SK-N-SH treated with all-trans-retinoic acid at 6 μM for 48 hours (cell line): ENCODE results near the gene TREX2.

Experiments used
- ATAC-seq: fragments of 200-7000 bp; cut with Tn5 transposase; 3 replicates; pipeline ENCODE4 v1.9.1; 2020; ENCODE audit warnings: mild to moderate bottlenecking, moderate library complexity
- ARNTL ChIP-seq: fragments of 450-650 bp; formaldehyde crosslinking; IDR thresholded peaks from 2 replicates; pipeline ENCODE4 v1.5.0; 2020; ENCODE audit warnings: low read depth, mild to moderate bottlenecking, moderate library complexity, borderline replicate concordance
- BACH2 ChIP-seq: fragments of 250-450 bp; sonication (Bioruptor Pico); IDR thresholded peaks from 2 replicates; pipeline ENCODE4 v1.9.0; 2021; ENCODE audit warnings: mild to moderate bottlenecking, borderline replicate concordance
- ESRRG ChIP-seq: fragments of 250-450 bp; sonication (Bioruptor Pico); IDR thresholded peaks from 2 replicates; pipeline ENCODE4 v1.6.1; 2021; ENCODE audit warnings: mild to moderate bottlenecking
- GLIS3 ChIP-seq: fragments of 250-450 bp; sonication (Bioruptor Pico); IDR thresholded peaks from 2 replicates; pipeline ENCODE4 v1.5.0; 2020; ENCODE audit warnings: mild to moderate bottlenecking, moderate library complexity
- ISL1 ChIP-seq: fragments of 250-450 bp; sonication (Bioruptor Pico); IDR thresholded peaks from 2 replicates; pipeline ENCODE4 v2.1.2; 2022; ENCODE audit warnings: mild to moderate bottlenecking, moderate library complexity
- OSR1 ChIP-seq: fragments of 250-450 bp; sonication (Bioruptor Pico); IDR thresholded peaks from 2 replicates; pipeline ENCODE4 v1.8.0; 2022; ENCODE audit warnings: moderate library complexity, mild to moderate bottlenecking, inconsistent platforms
- PPARA ChIP-seq: fragments of 250-450 bp; sonication (Bioruptor Pico); IDR thresholded peaks from 2 replicates; pipeline ENCODE4 v1.5.0; 2020; ENCODE audit warnings: mild to moderate bottlenecking, borderline replicate concordance
- RARB ChIP-seq: fragments of 250-450 bp; sonication (Bioruptor Pico); IDR thresholded peaks from 2 replicates; pipeline ENCODE4 v1.8.0; 2021; ENCODE audit warnings: mild to moderate bottlenecking, moderate library complexity
- SNAI2 ChIP-seq: fragments of 250-450 bp; sonication (Bioruptor Pico); IDR thresholded peaks from 2 replicates; pipeline ENCODE4 v1.5.0; 2020; ENCODE audit warnings: mild to moderate bottlenecking, moderate library complexity
- TCF4 ChIP-seq: fragments of 250-450 bp; sonication (Bioruptor Pico); IDR thresholded peaks from 2 replicates; pipeline ENCODE4 v1.8.0; 2021; ENCODE audit warnings: mild to moderate bottlenecking, moderate library complexity, borderline replicate concordance
- TOX ChIP-seq: fragments of 250-450 bp; sonication (Bioruptor Pico); IDR thresholded peaks from 2 replicates; pipeline ENCODE4 v1.8.0; 2021; ENCODE audit warnings: mild to moderate bottlenecking, moderate library complexity, borderline replicate concordance
- ZC3H10 ChIP-seq: fragments of 250-450 bp; sonication (Bioruptor Pico); IDR thresholded peaks from 2 replicates; pipeline ENCODE4 v1.5.1; 2021; ENCODE audit warnings: mild to moderate bottlenecking, moderate library complexity
- ZFP3 ChIP-seq: fragments of 250-450 bp; sonication (Bioruptor Pico); IDR thresholded peaks from 2 replicates; pipeline ENCODE4 v1.5.0; 2020; ENCODE audit warnings: mild to moderate bottlenecking, moderate library complexity
- ZFP30 ChIP-seq: fragments of 450-650 bp; formaldehyde crosslinking; IDR thresholded peaks from 2 replicates; pipeline ENCODE4 v1.5.0; 2022; ENCODE audit warnings: mild to moderate bottlenecking, moderate library complexity
- ZNF565 ChIP-seq: fragments of 450-650 bp; formaldehyde crosslinking; conservative IDR thresholded peaks from 2 replicates; pipeline ENCODE4 v1.5.0; 2020; ENCODE audit warnings: low read depth, mild to moderate bottlenecking, moderate library complexity
- ZNF70 ChIP-seq: fragments of 450-650 bp; formaldehyde crosslinking; IDR thresholded peaks from 2 replicates; pipeline ENCODE4 v1.5.0; 2020; ENCODE audit warnings: mild to moderate bottlenecking, moderate library complexity
- ZNF8 ChIP-seq: fragments of 450-650 bp; formaldehyde crosslinking; IDR thresholded peaks from 2 replicates; pipeline ENCODE4 v1.5.0; 2020; ENCODE audit warnings: mild to moderate bottlenecking, moderate library complexity
- TF ChIP-seq, protein P1 (sequence below): fragments of 250-450 bp; sonication (Bioruptor Pico); IDR thresholded peaks from 2 replicates; pipeline ENCODE4 v1.8.0; 2021; ENCODE audit warnings: low read depth, mild to moderate bottlenecking, moderate library complexity, borderline replicate concordance
- TF ChIP-seq, protein P2 (sequence below): fragments of 250-450 bp; sonication (Bioruptor Pico); IDR thresholded peaks from 2 replicates; pipeline ENCODE4 v1.5.1; 2020; ENCODE audit warnings: low read depth, mild to moderate bottlenecking, moderate library complexity
- TF ChIP-seq, protein P3 (sequence below): fragments of 250-450 bp; sonication (Bioruptor Pico); IDR thresholded peaks from 2 replicates; pipeline ENCODE4 v1.5.0; 2020; ENCODE audit warnings: mild to moderate bottlenecking, moderate library complexity
- TF ChIP-seq, protein P4 (sequence below): fragments of 250-450 bp; sonication (Bioruptor Pico); IDR thresholded peaks from 2 replicates; pipeline ENCODE4 v1.8.0; 2020; ENCODE audit warnings: mild to moderate bottlenecking, moderate library complexity, borderline replicate concordance
- TF ChIP-seq, protein P5 (sequence below): fragments of 250-450 bp; sonication (Bioruptor Pico); IDR thresholded peaks from 2 replicates; pipeline ENCODE4 v1.5.1; 2021; ENCODE audit warnings: mild to moderate bottlenecking, moderate library complexity

TREX2 gene

DNA sequence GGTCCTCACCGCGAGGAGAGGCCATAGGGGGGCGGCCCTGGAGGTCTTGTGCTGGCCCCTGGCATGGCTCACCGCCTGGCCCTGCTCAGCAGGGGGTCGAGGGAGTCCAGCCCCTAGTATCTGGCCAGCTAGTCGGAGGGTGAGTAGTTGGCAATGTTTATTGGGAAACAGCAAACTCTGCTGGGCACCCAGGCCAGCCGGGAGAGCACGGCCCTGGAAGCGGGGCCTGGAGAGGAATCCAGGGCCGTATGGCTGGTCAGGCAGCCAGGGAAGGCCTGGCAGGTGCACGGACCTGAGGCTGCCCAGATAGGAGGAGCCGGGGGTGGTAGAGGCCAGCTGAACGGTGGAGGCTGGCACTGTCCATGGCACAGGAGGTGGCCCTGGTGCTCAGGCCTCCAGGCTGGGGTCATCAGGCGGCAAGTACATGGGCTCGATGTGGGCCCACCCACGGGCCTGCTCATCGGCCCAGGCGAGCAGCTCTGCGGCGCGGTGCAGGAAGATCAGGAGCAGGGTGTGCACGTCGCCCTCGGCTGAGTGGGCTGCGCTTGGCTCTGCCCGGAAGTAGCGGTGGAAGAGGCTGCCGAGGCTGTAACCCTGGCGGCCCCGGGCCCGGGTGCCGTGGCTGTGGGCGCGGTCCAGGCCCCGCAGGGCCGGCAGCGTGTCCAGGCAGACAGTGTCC lies 1.4 kb downstream of the TREX2 start:
- TF ChIP-seq ZFP3 (CRISPR knock-in tag) (no peak), ESRRG (CRISPR knock-in tag) (no peak), OSR1 (no peak), TOX (CRISPR knock-in tag) (no peak), GLIS3 (CRISPR knock-in tag) (no peak), ZNF70 (CRISPR knock-in tag) (no peak), TCF4 (CRISPR knock-in tag) (no peak), ISL1 (CRISPR knock-in tag) (no peak), ZNF8 (no peak), ZNF565 (CRISPR knock-in tag) (no peak), BACH2 (CRISPR knock-in tag) (no peak), RARB (CRISPR knock-in tag) (no peak), PPARA (CRISPR knock-in tag) (no peak)
- TF ChIP-seq, protein P1, sequence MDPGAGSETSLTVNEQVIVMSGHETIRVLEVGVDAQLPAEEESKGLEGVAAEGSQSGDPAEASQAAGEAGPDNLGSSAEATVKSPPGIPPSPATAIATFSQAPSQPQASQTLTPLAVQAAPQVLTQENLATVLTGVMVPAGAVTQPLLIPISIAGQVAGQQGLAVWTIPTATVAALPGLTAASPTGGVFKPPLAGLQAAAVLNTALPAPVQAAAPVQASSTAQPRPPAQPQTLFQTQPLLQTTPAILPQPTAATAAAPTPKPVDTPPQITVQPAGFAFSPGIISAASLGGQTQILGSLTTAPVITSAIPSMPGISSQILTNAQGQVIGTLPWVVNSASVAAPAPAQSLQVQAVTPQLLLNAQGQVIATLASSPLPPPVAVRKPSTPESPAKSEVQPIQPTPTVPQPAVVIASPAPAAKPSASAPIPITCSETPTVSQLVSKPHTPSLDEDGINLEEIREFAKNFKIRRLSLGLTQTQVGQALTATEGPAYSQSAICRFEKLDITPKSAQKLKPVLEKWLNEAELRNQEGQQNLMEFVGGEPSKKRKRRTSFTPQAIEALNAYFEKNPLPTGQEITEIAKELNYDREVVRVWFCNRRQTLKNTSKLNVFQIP (CRISPR knock-in tag), result no peak
- TF ChIP-seq, protein P2, sequence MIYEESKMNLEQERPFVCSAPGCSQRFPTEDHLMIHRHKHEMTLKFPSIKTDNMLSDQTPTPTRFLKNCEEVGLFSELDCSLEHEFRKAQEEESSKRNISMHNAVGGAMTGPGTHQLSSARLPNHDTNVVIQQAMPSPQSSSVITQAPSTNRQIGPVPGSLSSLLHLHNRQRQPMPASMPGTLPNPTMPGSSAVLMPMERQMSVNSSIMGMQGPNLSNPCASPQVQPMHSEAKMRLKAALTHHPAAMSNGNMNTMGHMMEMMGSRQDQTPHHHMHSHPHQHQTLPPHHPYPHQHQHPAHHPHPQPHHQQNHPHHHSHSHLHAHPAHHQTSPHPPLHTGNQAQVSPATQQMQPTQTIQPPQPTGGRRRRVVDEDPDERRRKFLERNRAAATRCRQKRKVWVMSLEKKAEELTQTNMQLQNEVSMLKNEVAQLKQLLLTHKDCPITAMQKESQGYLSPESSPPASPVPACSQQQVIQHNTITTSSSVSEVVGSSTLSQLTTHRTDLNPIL (CRISPR knock-in tag), result no peak
- TF ChIP-seq, protein P3, sequence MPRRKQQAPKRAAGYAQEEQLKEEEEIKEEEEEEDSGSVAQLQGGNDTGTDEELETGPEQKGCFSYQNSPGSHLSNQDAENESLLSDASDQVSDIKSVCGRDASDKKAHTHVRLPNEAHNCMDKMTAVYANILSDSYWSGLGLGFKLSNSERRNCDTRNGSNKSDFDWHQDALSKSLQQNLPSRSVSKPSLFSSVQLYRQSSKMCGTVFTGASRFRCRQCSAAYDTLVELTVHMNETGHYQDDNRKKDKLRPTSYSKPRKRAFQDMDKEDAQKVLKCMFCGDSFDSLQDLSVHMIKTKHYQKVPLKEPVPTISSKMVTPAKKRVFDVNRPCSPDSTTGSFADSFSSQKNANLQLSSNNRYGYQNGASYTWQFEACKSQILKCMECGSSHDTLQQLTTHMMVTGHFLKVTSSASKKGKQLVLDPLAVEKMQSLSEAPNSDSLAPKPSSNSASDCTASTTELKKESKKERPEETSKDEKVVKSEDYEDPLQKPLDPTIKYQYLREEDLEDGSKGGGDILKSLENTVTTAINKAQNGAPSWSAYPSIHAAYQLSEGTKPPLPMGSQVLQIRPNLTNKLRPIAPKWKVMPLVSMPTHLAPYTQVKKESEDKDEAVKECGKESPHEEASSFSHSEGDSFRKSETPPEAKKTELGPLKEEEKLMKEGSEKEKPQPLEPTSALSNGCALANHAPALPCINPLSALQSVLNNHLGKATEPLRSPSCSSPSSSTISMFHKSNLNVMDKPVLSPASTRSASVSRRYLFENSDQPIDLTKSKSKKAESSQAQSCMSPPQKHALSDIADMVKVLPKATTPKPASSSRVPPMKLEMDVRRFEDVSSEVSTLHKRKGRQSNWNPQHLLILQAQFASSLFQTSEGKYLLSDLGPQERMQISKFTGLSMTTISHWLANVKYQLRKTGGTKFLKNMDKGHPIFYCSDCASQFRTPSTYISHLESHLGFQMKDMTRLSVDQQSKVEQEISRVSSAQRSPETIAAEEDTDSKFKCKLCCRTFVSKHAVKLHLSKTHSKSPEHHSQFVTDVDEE, result no peak
- TF ChIP-seq, protein P4, sequence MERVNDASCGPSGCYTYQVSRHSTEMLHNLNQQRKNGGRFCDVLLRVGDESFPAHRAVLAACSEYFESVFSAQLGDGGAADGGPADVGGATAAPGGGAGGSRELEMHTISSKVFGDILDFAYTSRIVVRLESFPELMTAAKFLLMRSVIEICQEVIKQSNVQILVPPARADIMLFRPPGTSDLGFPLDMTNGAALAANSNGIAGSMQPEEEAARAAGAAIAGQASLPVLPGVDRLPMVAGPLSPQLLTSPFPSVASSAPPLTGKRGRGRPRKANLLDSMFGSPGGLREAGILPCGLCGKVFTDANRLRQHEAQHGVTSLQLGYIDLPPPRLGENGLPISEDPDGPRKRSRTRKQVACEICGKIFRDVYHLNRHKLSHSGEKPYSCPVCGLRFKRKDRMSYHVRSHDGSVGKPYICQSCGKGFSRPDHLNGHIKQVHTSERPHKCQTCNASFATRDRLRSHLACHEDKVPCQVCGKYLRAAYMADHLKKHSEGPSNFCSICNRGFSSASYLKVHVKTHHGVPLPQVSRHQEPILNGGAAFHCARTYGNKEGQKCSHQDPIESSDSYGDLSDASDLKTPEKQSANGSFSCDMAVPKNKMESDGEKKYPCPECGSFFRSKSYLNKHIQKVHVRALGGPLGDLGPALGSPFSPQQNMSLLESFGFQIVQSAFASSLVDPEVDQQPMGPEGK (CRISPR knock-in tag), result no peak
- no peak; the same call in 2 of the 3 replicates for ATAC-seq

DNA sequence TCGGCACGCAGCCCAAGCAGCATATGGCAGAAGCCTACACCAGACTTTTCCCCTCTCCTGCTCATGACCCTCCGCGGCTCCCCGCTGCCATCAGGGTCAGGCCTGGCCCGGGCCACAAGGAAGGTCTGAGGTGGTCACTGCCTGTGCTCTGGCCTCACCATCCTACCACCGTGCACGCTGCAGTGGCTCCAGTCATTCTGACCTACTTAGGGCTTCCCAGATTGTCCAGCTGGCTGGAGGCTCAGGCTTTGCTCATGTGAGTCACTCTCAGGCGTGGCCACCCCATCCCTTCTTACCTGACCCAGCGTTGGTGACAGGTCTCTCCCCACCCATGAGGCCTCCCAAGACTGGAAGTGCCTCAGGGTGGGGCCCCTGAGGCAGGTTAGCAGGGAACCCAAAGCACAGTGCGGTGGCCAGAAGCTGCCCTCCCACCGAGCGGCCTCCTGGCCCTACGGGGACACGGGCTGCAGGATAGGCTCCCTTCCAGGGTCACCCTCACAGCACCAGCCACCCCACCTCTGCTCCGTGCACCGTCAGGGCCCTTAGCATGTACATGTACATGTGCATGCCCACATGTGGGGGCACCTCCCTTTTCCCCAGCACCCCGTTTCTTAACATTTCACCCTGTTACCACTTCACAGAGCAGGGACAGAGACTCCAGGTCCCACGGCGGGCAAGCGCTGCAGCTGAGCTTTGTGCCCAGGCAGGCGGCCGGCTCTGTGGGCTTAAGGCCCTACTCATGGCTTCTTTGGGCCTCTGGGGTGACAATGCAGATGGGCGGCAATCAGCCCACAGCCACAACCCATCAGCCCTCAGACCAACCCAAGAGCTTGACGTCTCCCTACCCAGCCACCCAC lies 2.2 kb downstream of the TREX2 start:
- ATAC-seq, result 0 out of 3 replicates have a peak, but pooled peaks have one; percentile 11
- TF ChIP-seq ZC3H10 (CRISPR knock-in tag) (no peak), ISL1 (CRISPR knock-in tag) (no peak), PPARA (CRISPR knock-in tag) (no peak), ZFP30 (CRISPR knock-in tag) (no peak), ZNF8 (no peak)
- TF ChIP-seq, protein P1 (CRISPR knock-in tag), result no peak

DNA sequence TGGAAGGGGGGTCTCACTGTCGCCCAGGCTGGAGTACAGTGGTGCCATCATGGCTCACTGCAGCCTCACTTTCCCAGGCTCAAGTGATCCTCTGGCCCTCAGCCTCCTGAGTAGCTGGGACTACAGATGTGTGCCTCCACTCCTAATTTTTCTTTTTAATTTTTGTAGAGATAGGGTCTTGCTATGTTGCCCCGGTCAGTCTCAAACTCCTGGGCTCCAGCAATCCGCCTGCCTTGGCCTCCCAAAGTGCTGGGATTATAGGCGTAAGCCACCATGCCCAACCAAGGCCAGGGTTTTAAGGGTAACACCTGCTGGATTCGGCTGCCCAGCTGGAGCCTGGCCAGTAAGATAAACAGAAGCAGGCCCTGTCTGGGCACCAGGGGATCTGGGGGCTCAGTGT lies 3.4 kb downstream of the TREX2 start:
- no peak for ATAC-seq
- TF ChIP-seq ZNF70 (CRISPR knock-in tag) (no peak), SNAI2 (CRISPR knock-in tag) (no peak), ZFP3 (CRISPR knock-in tag) (no peak), BACH2 (CRISPR knock-in tag) (no peak), ARNTL (no peak)
- TF ChIP-seq, protein P5, sequence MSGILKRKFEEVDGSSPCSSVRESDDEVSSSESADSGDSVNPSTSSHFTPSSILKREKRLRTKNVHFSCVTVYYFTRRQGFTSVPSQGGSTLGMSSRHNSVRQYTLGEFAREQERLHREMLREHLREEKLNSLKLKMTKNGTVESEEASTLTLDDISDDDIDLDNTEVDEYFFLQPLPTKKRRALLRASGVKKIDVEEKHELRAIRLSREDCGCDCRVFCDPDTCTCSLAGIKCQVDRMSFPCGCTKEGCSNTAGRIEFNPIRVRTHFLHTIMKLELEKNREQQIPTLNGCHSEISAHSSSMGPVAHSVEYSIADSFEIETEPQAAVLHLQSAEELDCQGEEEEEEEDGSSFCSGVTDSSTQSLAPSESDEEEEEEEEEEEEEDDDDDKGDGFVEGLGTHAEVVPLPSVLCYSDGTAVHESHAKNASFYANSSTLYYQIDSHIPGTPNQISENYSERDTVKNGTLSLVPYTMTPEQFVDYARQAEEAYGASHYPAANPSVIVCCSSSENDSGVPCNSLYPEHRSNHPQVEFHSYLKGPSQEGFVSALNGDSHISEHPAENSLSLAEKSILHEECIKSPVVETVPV, result no peak
- TF ChIP-seq, protein P1 (CRISPR knock-in tag), result no peak
